GM12864 (cell line): Measurements from ENCODE around the gene GRHPR.

Source experiments
- DNase-seq: peaks from one replicate; pipeline ENCODE4 v3.0.0-alpha.2; 2011; ENCODE audit warnings: low read depth
- H3K4me3 ChIP-seq: 2 replicates; pipeline ENCODE4 v1.5.1; 2011; ENCODE audit warnings: mild to moderate bottlenecking, low read depth, low read length, control low read depth
- TF ChIP-seq, protein P1 (sequence below): IDR thresholded peaks from 2 replicates; pipeline ENCODE4 v1.5.1; 2011; ENCODE audit warnings: low read depth, mild to moderate bottlenecking, moderate library complexity, low read length, control low read depth, inconsistent platforms; ENCODE audit errors: missing control alignments

GRHPR gene

DNA sequence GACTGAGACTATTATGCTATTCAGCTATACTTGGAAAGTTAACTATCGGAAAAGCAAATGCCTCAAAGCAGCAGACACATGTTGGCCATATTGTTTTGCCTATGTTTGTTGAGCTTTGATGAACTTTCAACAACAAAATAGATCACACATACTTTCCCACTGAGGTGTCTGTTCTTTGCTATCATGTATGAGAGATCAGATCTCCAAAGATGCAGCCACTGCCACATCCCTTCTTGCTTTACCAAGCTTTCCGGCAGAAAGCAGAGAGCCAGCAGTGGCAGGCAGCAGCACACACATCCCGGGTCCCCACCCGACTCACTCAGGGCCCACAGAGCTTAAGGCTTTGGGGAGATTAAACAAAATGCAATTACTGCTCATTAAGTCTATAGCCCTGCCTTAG, 23.9 kb downstream of the GRHPR start:
- no peak for DNase-seq
- TF ChIP-seq, protein P1, sequence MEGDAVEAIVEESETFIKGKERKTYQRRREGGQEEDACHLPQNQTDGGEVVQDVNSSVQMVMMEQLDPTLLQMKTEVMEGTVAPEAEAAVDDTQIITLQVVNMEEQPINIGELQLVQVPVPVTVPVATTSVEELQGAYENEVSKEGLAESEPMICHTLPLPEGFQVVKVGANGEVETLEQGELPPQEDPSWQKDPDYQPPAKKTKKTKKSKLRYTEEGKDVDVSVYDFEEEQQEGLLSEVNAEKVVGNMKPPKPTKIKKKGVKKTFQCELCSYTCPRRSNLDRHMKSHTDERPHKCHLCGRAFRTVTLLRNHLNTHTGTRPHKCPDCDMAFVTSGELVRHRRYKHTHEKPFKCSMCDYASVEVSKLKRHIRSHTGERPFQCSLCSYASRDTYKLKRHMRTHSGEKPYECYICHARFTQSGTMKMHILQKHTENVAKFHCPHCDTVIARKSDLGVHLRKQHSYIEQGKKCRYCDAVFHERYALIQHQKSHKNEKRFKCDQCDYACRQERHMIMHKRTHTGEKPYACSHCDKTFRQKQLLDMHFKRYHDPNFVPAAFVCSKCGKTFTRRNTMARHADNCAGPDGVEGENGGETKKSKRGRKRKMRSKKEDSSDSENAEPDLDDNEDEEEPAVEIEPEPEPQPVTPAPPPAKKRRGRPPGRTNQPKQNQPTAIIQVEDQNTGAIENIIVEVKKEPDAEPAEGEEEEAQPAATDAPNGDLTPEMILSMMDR: no peak

GRCh38 chr9:37447111-37447510, 24.6 kb downstream of the GRHPR start:
- no peak overlapping the region for H3K4me3 ChIP-seq
- TF ChIP-seq, protein P1: no peak
- no peak for DNase-seq

More for the DNA sequence above, 23.9 kb downstream of the GRHPR start:
- H3K4me3 ChIP-seq: no peak overlapping the region

DNA sequence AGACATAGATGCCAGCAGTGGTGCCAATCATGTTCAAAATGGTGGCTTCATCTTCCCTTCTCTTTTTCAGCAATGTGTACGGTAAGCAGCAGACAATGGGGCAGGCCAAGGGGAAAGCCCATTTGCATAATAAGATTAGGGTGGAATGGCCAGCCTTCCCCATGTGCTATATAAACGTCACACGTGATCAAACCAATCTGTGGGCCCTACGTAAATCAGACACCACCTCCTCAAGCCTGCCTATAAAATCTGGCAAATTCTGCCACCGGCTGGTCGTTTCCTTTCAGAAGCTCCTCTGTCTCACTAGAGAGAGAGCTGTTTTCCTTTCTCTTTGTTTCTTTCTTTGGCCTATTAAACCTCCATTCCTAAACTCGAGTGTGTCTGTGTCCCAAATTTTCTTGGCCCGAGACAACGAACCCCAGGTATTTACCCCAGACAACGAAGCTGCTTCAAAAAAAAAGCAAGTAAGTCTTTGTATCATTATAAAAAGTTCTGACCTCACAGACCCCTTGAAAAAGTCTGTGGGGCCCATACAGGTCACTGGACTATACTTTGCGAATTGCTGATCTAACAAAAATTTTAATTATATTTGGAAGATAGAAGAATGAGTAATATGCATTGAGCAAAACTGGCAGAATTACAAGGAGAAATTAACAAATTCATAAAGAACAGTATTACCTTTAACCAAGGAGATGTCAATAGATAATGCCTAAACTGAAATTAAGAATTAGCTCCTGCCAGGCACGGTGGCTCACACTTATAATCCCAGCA, 27.6 kb downstream of the GRHPR start:
- TF ChIP-seq, protein P1: no peak
- DNase-seq: no peak

DNA sequence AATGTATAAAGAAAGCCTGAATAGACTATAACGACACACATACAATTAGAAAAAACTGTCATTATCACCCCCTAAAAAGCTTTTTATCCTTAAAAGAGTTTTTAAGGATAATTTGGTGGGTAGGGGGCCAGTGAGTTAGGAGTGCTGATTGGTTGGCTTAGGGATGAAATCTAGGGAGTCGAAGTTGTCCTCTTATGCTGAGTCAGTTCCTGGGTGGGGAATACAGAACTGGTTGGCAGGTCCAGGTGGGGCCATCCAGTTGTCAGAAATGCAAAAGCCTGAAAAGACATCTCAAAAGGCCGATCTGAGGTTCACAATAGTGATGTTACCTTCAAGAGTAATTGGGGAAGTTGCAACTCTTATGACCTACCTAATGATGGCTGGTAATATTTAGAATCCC, 29.1 kb downstream of the GRHPR start:
- TF ChIP-seq, protein P1: no peak
- no peak overlapping the region for H3K4me3 ChIP-seq
- DNase-seq: no peak

More for the DNA sequence above, 27.6 kb downstream of the GRHPR start:
- H3K4me3 ChIP-seq: no peak overlapping the region

DNA sequence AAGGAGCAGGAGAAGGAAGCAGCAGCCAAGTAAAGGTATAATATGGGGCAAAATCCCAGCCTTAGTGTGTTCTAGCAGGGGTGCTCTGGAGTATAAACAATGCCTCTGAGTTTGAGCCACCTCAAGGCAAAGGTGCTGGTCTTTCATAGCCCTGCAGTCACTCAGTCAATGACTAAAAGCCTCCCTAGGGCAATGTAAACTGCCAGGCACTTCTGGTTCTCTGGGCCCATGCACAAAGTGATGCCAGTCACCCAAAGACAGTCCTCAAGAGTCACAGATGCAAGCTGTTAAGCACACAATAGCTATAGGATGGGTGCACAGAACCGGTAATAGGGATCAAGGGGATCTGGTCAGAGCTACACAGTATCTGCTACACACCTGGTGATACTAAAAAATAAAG, 30.1 kb downstream of the GRHPR start:
- no peak for DNase-seq
- TF ChIP-seq, protein P1: no peak

DNA sequence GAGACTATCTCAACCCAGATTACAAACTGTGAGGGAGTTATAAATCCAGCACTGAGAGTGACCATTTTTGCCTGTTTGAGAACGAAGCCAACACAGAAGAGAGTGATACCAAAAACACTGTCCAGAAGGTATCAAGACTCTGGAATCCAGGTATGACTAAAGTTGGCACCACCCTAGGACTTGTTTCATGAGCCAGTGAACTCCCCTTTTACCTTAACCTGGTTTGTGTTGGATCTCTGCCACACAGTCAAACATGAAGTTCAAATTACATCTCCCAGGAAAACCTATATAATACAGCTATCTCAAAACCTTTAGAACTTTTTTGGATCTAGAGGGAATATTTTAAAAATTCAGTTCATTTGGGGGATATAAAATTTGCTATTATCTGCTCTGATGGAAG, 31.3 kb downstream of the GRHPR start:
- TF ChIP-seq, protein P1: no peak
- no peak overlapping the region for H3K4me3 ChIP-seq
- DNase-seq: no peak

More for the DNA sequence above, 30.1 kb downstream of the GRHPR start:
- no peak overlapping the region for H3K4me3 ChIP-seq

DNA sequence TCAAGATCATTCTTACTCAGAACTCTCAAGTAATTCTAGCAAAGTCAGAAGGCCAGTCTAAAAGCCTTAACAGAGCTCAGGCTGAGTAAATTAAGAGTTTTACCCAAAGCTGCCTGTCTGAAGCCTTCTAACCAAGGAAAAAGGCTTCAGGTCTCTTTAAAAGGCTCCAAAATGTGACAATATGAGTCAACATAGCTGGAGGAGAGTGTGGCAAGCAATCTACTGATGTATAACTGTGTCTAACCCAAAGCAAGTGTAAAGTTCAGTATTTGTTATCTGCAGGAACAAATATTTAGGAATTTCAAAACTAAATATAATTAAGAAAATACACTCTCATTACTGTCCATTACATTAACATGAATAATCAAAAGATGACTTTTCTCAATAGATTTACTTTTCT, 31.7 kb downstream of the GRHPR start:
- no peak for DNase-seq
- no peak overlapping the region for H3K4me3 ChIP-seq
- TF ChIP-seq, protein P1: no peak
